ENCODE results near the gene NR1D1. TPM values are rescaled to one million over a fixed set of nuclear protein-coding genes. Genes with fewer than 3 reads are reported as not detected.

Gene NR1D1
- total and polyA plus RNA-seq, 2 of the 8 experiments (the other 6 are each of a cell fraction or from before 2014, with no cell fraction given), result 1.5 to 4.6 TPM

DNA sequence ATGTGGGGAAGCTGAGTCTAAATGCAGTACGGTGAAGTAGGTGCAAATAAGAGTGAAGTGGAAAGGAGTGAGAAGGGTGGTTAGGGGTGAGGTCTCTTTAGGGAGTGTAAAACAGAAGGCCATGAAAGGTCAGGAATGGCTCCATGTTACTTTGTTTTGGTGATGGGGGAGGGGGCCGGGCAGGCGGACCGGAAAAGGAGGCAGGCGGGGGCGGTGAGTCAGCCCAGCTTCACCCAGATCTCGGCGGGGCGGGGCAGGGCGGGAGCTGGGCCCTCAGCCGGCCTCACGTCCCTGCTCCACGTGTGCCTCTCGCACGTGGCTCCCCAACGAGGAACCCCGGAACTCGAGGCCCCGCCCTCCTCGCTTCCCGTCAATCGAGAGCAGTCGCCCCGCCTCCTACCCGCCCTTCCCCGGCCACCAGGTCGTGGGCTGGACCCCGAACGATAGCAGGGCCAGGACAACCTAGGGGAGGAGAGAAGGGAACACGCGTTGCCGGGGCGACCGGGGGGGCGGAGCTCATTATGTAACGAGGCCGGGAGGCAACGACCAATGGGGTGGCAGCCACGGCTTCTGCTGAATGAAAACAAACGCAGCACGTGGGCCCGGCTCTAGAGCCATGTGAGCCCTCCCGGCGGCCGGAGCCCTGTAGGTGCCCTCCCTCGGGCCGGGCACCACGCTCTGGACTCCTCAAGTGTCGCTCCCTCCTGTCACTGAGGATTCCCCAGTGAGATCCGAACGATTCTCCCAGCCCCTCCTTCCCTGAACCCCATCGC is 1.4 kb downstream of the NR1D1 start:
- H3K4ac ChIP-seq (replicated peaks; ENCODE audit: insufficient read length, low read depth, low read length), result peak overlapping the region; percentile 75
- CTCF ChIA-PET (ENCODE audit: partially characterized antibody), result interaction anchor here (0.6 to 7.6 kb wide), 13 partner anchors 8 to 89 kb away, joined by 3 to 110 read pairs (median 4); no protein-coding TSS in a partner anchor
- H3K4me1 ChIP-seq (replicated peaks in 1 of 4; ENCODE audit: control insufficient read depth in 3 of 4, insufficient read depth in 4 of 4, low read length in 3 of 4), result peaks cover 14 to 33% (median 23%) of the 10 kb centered on the region in 4 experiments
- FAIRE-seq (no peak), DNase-seq (ENCODE audit: low read depth in 1 of 2, low spot score in 2 of 2) (peak; percentile 95 to 97)
- H4K20me1 ChIP-seq (replicated peaks in 1 of 2; ENCODE audit: control insufficient read depth in 1 of 2, insufficient read depth in 2 of 2, low read length in 2 of 2), result no peaks in the 10 kb centered on the region
- H3K79me2 ChIP-seq (ENCODE audit: control insufficient read depth in 1 of 2, insufficient read depth in 2 of 2, low read length in 2 of 2), result no peaks in the 10 kb centered on the region; a peak in 1 of 4 replicates
- H2AFZ ChIP-seq (ENCODE audit: low read length), result no peak overlapping the region
- peaks cover 6 to 24% (median 16%) of the 10 kb centered on the region in 4 experiments; a peak in 6 of 7 replicates for H3K27me3 ChIP-seq (replicated peaks in 1 of 4; ENCODE audit: control insufficient read depth in 3 of 4, extremely low read depth in 1 of 4, insufficient read depth in 3 of 4, low read length in 3 of 4)
- H4K8ac ChIP-seq (ENCODE audit: extremely low read depth, insufficient read depth, low read length), result peak overlapping the region; percentile 82; the same call in 1 of the 2 replicates
- H2AK5ac ChIP-seq (ENCODE audit: low read depth, low read length), result peak overlapping the region; percentile 98; the same call in 1 of the 2 replicates
- peak overlapping the region; percentile 82 for H2BK12ac ChIP-seq (ENCODE audit: low read depth, low read length)
- peaks cover 10% of the 10 kb centered on the region; the same call in 1 of the 2 replicates for H3K23me2 ChIP-seq (ENCODE audit: low read depth, low read length)
- H3K4me2 ChIP-seq (ENCODE audit: insufficient read depth in 1 of 2, low read depth in 2 of 2, low read length in 2 of 2), result peak overlapping the region; percentile 89 to 95
- peak overlapping the region; percentile 27 for H2BK20ac ChIP-seq (ENCODE audit: low read length)
- H2BK120ac ChIP-seq (replicated peaks; ENCODE audit: low read depth, low read length), result no peak overlapping the region
- H3K9ac ChIP-seq (replicated peaks in 1 of 4; ENCODE audit: extremely low read depth in 1 of 4, low read depth in 3 of 4, low read length in 3 of 4), result peak overlapping the region in 2 of 4 experiments; percentile 51 to 63; a peak in 4 of 7 replicates
- POLR2A ChIA-PET (ENCODE audit: partially characterized antibody), result interaction anchor here (0.6 to 20.8 kb wide), 12 partner anchors 8 to 189 kb away, joined by 3 to 399 read pairs (median 8); partner anchors contain the start of genes CASC3, CDC6, MED24 and MSL1
- peak overlapping the region; percentile 85 for H2BK5ac ChIP-seq (ENCODE audit: low read depth, low read length)
- 0 out of 2 replicates have a peak overlapping the region, but pooled peaks have one; percentile 25 for H3K27ac ChIP-seq (ENCODE audit: low read depth, low read length)
- no peak overlapping the region; the same call in 1 of the 2 replicates for H2BK15ac ChIP-seq (ENCODE audit: low read length)
- H3K79me1 ChIP-seq (ENCODE audit: low read depth, low read length), result peaks cover 4% of the 10 kb centered on the region; the same call in 1 of the 2 replicates
- no peak overlapping the region for H3K23ac ChIP-seq (ENCODE audit: insufficient read length)
- 10 to 100% methylated on average over 1 to 21 of the region's 52 CpGs for WGBS, 2 experiments (ENCODE audit: extremely low coverage in 1 of 2, insufficient coverage in 1 of 2, insufficient read length in 1 of 2, insufficient replicate concordance in 2 of 2, low coverage in 1 of 2, low lambda C conversion rate in 2 of 2, missing lambda C conversion rate in 1 of 2)
- H3K9me3 ChIP-seq (ENCODE audit: insufficient read depth in 2 of 2, low read depth in 1 of 2, low read length in 1 of 2), result peaks cover 0 to 6% of the 10 kb centered on the region in 2 experiments; a peak in 1 of 4 replicates
- no peak overlapping the region for H3K56ac ChIP-seq (replicated peaks; ENCODE audit: insufficient read length, low read depth, low read length)
- peaks cover 0 to 20% (median 6%) of the 10 kb centered on the region in 4 experiments; a peak in 5 of 8 replicates for H3K36me3 ChIP-seq (ENCODE audit: control insufficient read depth in 2 of 4, insufficient read depth in 4 of 4, low read length in 3 of 4)
- no peak overlapping the region for H4K5ac ChIP-seq (ENCODE audit: insufficient read length, low read depth, low read length)
- no peak overlapping the region for H3K14ac ChIP-seq (ENCODE audit: insufficient read length)
- H4K91ac ChIP-seq (replicated peaks; ENCODE audit: insufficient read length, low read length), result peak overlapping the region; percentile 48
- H3K18ac ChIP-seq (ENCODE audit: extremely low read depth, low read length), result peak overlapping the region; percentile 96
- peak overlapping the region; percentile 48 to 83 (median 63) for H3K4me3 ChIP-seq (ENCODE audit: extremely low read depth in 1 of 4, insufficient read depth in 2 of 4, low read depth in 3 of 4, low read length in 4 of 4)
- TF ChIP-seq, protein P1, sequence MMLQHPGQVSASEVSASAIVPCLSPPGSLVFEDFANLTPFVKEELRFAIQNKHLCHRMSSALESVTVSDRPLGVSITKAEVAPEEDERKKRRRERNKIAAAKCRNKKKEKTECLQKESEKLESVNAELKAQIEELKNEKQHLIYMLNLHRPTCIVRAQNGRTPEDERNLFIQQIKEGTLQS (IDR thresholded peaks at IDR 0.05; ENCODE audit: insufficient read depth, low read depth, low read length), result no peak
- no peak for TF ChIP-seq CBX5 (IDR thresholded peaks at IDR 0.05; ENCODE audit: low read depth, low read length)
- TF ChIP-seq GABPA (IDR thresholded peaks at IDR 0.05; ENCODE audit: borderline replicate concordance, insufficient read depth, low read length), result no peak
- TF ChIP-seq TAF1 (IDR thresholded peaks at IDR 0.05; ENCODE audit: low read depth, low read length), result no peak
- no peak for TF ChIP-seq JUN (IDR thresholded peaks at IDR 0.05; ENCODE audit: low read depth, low read length)
- TF ChIP-seq SAP30 (IDR thresholded peaks at IDR 0.05; ENCODE audit: insufficient read depth, insufficient replicate concordance, low read length), result peak; percentile 36
- no peak for TF ChIP-seq HDAC6 (IDR thresholded peaks at IDR 0.05; ENCODE audit: low read depth, low read length)
- TF ChIP-seq MAFK (IDR thresholded peaks at IDR 0.05; ENCODE audit: low read depth, low read length), result no peak
- TF ChIP-seq TAF7 (optimal IDR thresholded peaks at IDR 0.05; ENCODE audit: borderline replicate concordance, low read depth, low read length), result peak; percentile 45

Measured in H1 (cell line).